ENCODE data around the gene CDC42EP2. TPM values are rescaled to one million over a fixed set of nuclear protein-coding genes. Genes with fewer than 3 reads are reported as not detected.

The CDC42EP2 gene
- total RNA-seq, 1 experiment from 2014 or later: 43.2 TPM

- intact Hi-C loops (cut with micrococcal nuclease; ENCODE audit: unreplicated experiment): no loop called here
- peaks cover 81% of the 10 kb centered on the region for H3K36me3 Mint-ChIP-seq (ENCODE audit: insufficient read depth, unreplicated experiment)
- BruUV-seq (replicated peaks): no TSS peak
- TF ChIP-seq CTCF (IDR thresholded peaks at IDR 0.05; ENCODE audit: unreplicated experiment): no peak
- CTCF ChIA-PET: interaction anchor here (1.0 kb wide), 1 partner anchor 8 kb away, joined by 3 read pairs; no protein-coding TSS in a partner anchor
- peak overlapping the region; percentile 76 for H3K27ac Mint-ChIP-seq (ENCODE audit: unreplicated experiment)
- no peaks in the 10 kb centered on the region for H3K9me3 Mint-ChIP-seq (ENCODE audit: low read depth, unreplicated experiment)
- no peaks in the 10 kb centered on the region for H3K27me3 Mint-ChIP-seq (ENCODE audit: unreplicated experiment)
- DNase-seq: no peak
- H3K4me1 Mint-ChIP-seq (ENCODE audit: low read depth, unreplicated experiment): peaks cover 18% of the 10 kb centered on the region
- no peak overlapping the region for H3K4me3 Mint-ChIP-seq (ENCODE audit: low read depth, unreplicated experiment)
Measured at GRCh38 chr11:65323813-65324212, 9.1 kb downstream of the CDC42EP2 start.

- no TSS peak for BruUV-seq (replicated peaks)
- CTCF ChIA-PET: interaction anchor here (0.7 to 0.9 kb wide), 2 partner anchors 8 to 10 kb away, joined by 4 read pairs; partner anchors contain the start of gene DPF2
- peak overlapping the region; percentile 72 for H3K27ac Mint-ChIP-seq (ENCODE audit: unreplicated experiment)
Measured at GRCh38 chr11:65325435-65325834, 10.8 kb downstream of the CDC42EP2 start.

GRCh38 chr11:65327021-65327420 lies 12.4 kb downstream of the CDC42EP2 start:
- CTCF ChIA-PET: interaction anchor here (0.6 to 1.3 kb wide), 3 partner anchors 10 to 14 kb away, joined by 4 to 8 read pairs (median 4); partner anchors contain the start of gene CDC42EP2
- peaks cover 24% of the 10 kb centered on the region for H3K4me1 Mint-ChIP-seq (ENCODE audit: low read depth, unreplicated experiment)
- no peaks in the 10 kb centered on the region for H3K27me3 Mint-ChIP-seq (ENCODE audit: unreplicated experiment)
- no peak for DNase-seq
- peaks cover 72% of the 10 kb centered on the region for H3K36me3 Mint-ChIP-seq (ENCODE audit: insufficient read depth, unreplicated experiment)
- TF ChIP-seq CTCF (IDR thresholded peaks at IDR 0.05; ENCODE audit: unreplicated experiment): no peak
- H3K27ac Mint-ChIP-seq (ENCODE audit: unreplicated experiment): peak overlapping the region; percentile 48
- H3K9me3 Mint-ChIP-seq (ENCODE audit: low read depth, unreplicated experiment): no peaks in the 10 kb centered on the region
- no TSS peak for BruUV-seq (replicated peaks)
- intact Hi-C loops (cut with micrococcal nuclease; ENCODE audit: unreplicated experiment): no loop called here
- H3K4me3 Mint-ChIP-seq (ENCODE audit: low read depth, unreplicated experiment): no peak overlapping the region

More at GRCh38 chr11:65325435-65325834, 10.8 kb downstream of the CDC42EP2 start:
- TF ChIP-seq CTCF (IDR thresholded peaks at IDR 0.05; ENCODE audit: unreplicated experiment): no peak
- Mint-ChIP-seq H3K27me3 (ENCODE audit: unreplicated experiment) (no peaks in the 10 kb centered on the region), H3K4me1 (ENCODE audit: low read depth, unreplicated experiment) (peaks cover 26% of the 10 kb centered on the region), H3K36me3 (ENCODE audit: insufficient read depth, unreplicated experiment) (peaks cover 88% of the 10 kb centered on the region), H3K4me3 (ENCODE audit: low read depth, unreplicated experiment) (no peak overlapping the region), H3K9me3 (ENCODE audit: low read depth, unreplicated experiment) (no peaks in the 10 kb centered on the region)
- DNase-seq: no peak
- intact Hi-C loops (cut with micrococcal nuclease; ENCODE audit: unreplicated experiment): no loop called here

GRCh38 chr11:65329478-65329877 lies 14.8 kb downstream of the CDC42EP2 start:
- peaks cover 61% of the 10 kb centered on the region for H3K36me3 Mint-ChIP-seq (ENCODE audit: insufficient read depth, unreplicated experiment)
- no TSS peak for BruUV-seq (replicated peaks)
- H3K4me3 Mint-ChIP-seq (ENCODE audit: low read depth, unreplicated experiment): no peak overlapping the region
- H3K9me3 Mint-ChIP-seq (ENCODE audit: low read depth, unreplicated experiment): no peaks in the 10 kb centered on the region
- H3K4me1 Mint-ChIP-seq (ENCODE audit: low read depth, unreplicated experiment): peaks cover 8% of the 10 kb centered on the region
- no peak for DNase-seq
- intact Hi-C loops (cut with micrococcal nuclease; ENCODE audit: unreplicated experiment): no loop called here
- CTCF ChIA-PET: interaction anchor here (0.6 to 2.7 kb wide), 6 partner anchors 13 to 566 kb away, joined by 4 to 59 read pairs (median 6); partner anchors contain the start of gene POLA2
- H3K27me3 Mint-ChIP-seq (ENCODE audit: unreplicated experiment): no peaks in the 10 kb centered on the region
- no peak for TF ChIP-seq CTCF (IDR thresholded peaks at IDR 0.05; ENCODE audit: unreplicated experiment)
- H3K27ac Mint-ChIP-seq (ENCODE audit: unreplicated experiment): peak overlapping the region; percentile 83

Data from Calu3 (cell line).